IMR-90 (cell line): ENCODE measurements around the gene PLN. TPM values are rescaled to one million over a fixed set of nuclear protein-coding genes. Genes with fewer than 3 reads are reported as not detected.

Experiments used
- ATAC-seq: fragments of 200-7000 bp; cut with Tn5 transposase; 2 replicates; pipeline ENCODE4 v1.9.1; 2020; ENCODE audit warnings: low read depth, mild to moderate bottlenecking, moderate library complexity
- BruUV-seq: library from RNA; stranded (reverse); fragments of 400-500 nt; replicated peaks from 2 replicates; lab custom pipeline; 2021; lab: Mats Ljungman, UMichigan
- CTCF ChIA-PET: fragments of 300-600 bp; formaldehyde crosslinking; extraction: SDS; loops from one replicate; lab custom pipeline; 2021; ENCODE audit warnings: antibody characterized with exemption; lab: Yijun Ruan, JAX
- POLR2A ChIA-PET: fragments of 300-600 bp; sonication (Branson Sonifier 250); formaldehyde crosslinking; loops from one replicate; lab custom pipeline; 2022; ENCODE audit warnings: antibody characterized with exemption; ENCODE audit not compliant: unreplicated experiment; lab: Charles Lee
- DNase-seq: peaks from one replicate; pipeline ENCODE4 v3.0.0; 2013
- H2AFZ ChIP-seq: replicated peaks from 2 replicates; pipeline ENCODE3; 2013; ENCODE audit warnings: low read length, mild to moderate bottlenecking; ENCODE audit not compliant: poor library complexity
- H2AK5ac ChIP-seq: 2 replicates; pipeline ENCODE4 v1.6.1; 2013; ENCODE audit warnings: low read depth, low read length, inconsistent platforms
- H2AK9ac ChIP-seq: replicated peaks from 2 replicates; pipeline ENCODE3; 2013; ENCODE audit warnings: mild to moderate bottlenecking, low read depth, low read length, moderate library complexity; ENCODE audit not compliant: poor library complexity
- H2BK120ac ChIP-seq: 2 replicates; pipeline ENCODE4 v1.6.1; 2013; ENCODE audit warnings: low read depth, low read length, inconsistent platforms
- H2BK15ac ChIP-seq: 3 replicates; pipeline ENCODE4 v1.6.1; 2013; ENCODE audit warnings: low read depth, low read length, inconsistent platforms
- H2BK20ac ChIP-seq: 2 replicates; pipeline ENCODE4 v1.6.1; 2013; ENCODE audit warnings: low read depth, mild to moderate bottlenecking, inconsistent platforms, low read length, moderate library complexity
- H2BK5ac ChIP-seq: 2 replicates; pipeline ENCODE4 v1.6.1; 2013; ENCODE audit warnings: mild to moderate bottlenecking, low read depth, low read length, inconsistent platforms; ENCODE audit not compliant: poor library complexity, severe bottlenecking
- H3K14ac ChIP-seq: replicated peaks from 2 replicates; pipeline ENCODE4 v1.6.1; 2013; ENCODE audit warnings: low read depth, low read length, inconsistent platforms
- H3K18ac ChIP-seq: 2 replicates; pipeline ENCODE4 v1.6.1; 2013; ENCODE audit warnings: low read depth, low read length, control low read depth
- H3K23ac ChIP-seq: 2 replicates; pipeline ENCODE4 v1.6.1; 2013; ENCODE audit warnings: low read depth, low read length, inconsistent platforms
- H3K27ac ChIP-seq: 2 replicates; pipeline ENCODE4 v1.5.1; 2013; ENCODE audit warnings: mild to moderate bottlenecking, control low read depth, low read length; ENCODE audit not compliant: insufficient read depth
- H3K27me3 ChIP-seq: 2 replicates; pipeline ENCODE4 v1.6.1; 2013; ENCODE audit warnings: low read length; ENCODE audit not compliant: control insufficient read depth, insufficient read depth
- H3K36me3 ChIP-seq: 2 replicates; pipeline ENCODE4 v1.6.1; 2013; ENCODE audit warnings: low read length, mixed read lengths; ENCODE audit not compliant: control insufficient read depth, insufficient read depth
- H3K4ac ChIP-seq: 2 replicates; pipeline ENCODE4 v1.6.1; 2013; ENCODE audit warnings: low read depth, low read length, inconsistent platforms
- H3K4me1 ChIP-seq: 2 replicates; pipeline ENCODE4 v1.6.1; 2013; ENCODE audit warnings: low read length, mixed read lengths; ENCODE audit not compliant: control insufficient read depth, insufficient read depth
- H3K4me2 ChIP-seq: 2 replicates; pipeline ENCODE4 v1.6.1; 2013; ENCODE audit warnings: low read depth, mild to moderate bottlenecking, control low read depth, low read length, moderate library complexity
- H3K4me3 ChIP-seq: 2 replicates; pipeline ENCODE4 v1.5.1; 2013; ENCODE audit warnings: low read depth, mild to moderate bottlenecking, control low read depth, low read length, moderate library complexity; ENCODE audit not compliant: insufficient read depth
- H3K56ac ChIP-seq: 2 replicates; pipeline ENCODE4 v1.6.1; 2013; ENCODE audit warnings: low read length, inconsistent platforms; ENCODE audit not compliant: insufficient read depth; ENCODE audit errors: extremely low read depth
- H3K79me1 ChIP-seq, 2 experiments: 2 replicates each; pipeline ENCODE4 v1.6.1; 2013; ENCODE audit warnings: low read length in 2 of 2, inconsistent platforms in 1 of 2, low read depth in 1 of 2
- H3K9ac ChIP-seq: 2 replicates; pipeline ENCODE4 v1.6.1; 2013; ENCODE audit warnings: low read depth, low read length, control low read depth
- H3K9me1 ChIP-seq: 2 replicates; pipeline ENCODE4 v1.6.1; 2013; ENCODE audit warnings: low read length, inconsistent platforms; ENCODE audit not compliant: insufficient read depth
- H3K9me3 ChIP-seq: 2 replicates; pipeline ENCODE4 v1.6.1; 2013; ENCODE audit warnings: low read length; ENCODE audit not compliant: control insufficient read depth, insufficient read depth
- H4K20me1 ChIP-seq: 2 replicates; pipeline ENCODE4 v1.6.1; 2013; ENCODE audit warnings: low read length, inconsistent platforms; ENCODE audit not compliant: insufficient read depth
- H4K5ac ChIP-seq: 2 replicates; pipeline ENCODE4 v1.6.1; 2013; ENCODE audit warnings: mild to moderate bottlenecking, low read depth, low read length, control low read depth
- H4K8ac ChIP-seq, 2 experiments: 2 replicates each; pipeline ENCODE4 v1.6.1; 2013; ENCODE audit warnings: low read depth in 2 of 2, low read length in 2 of 2, control low read depth in 1 of 2, inconsistent platforms in 1 of 2
- H4K91ac ChIP-seq: 2 replicates; pipeline ENCODE4 v1.6.1; 2013; ENCODE audit warnings: low read depth, low read length, inconsistent platforms; ENCODE audit not compliant: insufficient read depth
- BHLHE40 ChIP-seq: fragments of 150-350 bp; IDR thresholded peaks from 2 replicates; pipeline ENCODE4 v1.6.1; 2016; ENCODE audit warnings: mild to moderate bottlenecking, low read depth, low read length
- CEBPB ChIP-seq: IDR thresholded peaks from 2 replicates; pipeline ENCODE4 v1.6.1; 2012; ENCODE audit warnings: low read depth, low read length, improper control_type of control experiment
- CHD1 ChIP-seq: IDR thresholded peaks from 2 replicates; pipeline ENCODE4 v1.6.1; 2012; ENCODE audit warnings: low read depth, low read length, improper control_type of control experiment
- CTCF ChIP-seq: conservative IDR thresholded peaks from 2 replicates; pipeline ENCODE4 v1.5.1; 2012; ENCODE audit warnings: mild to moderate bottlenecking, low read depth, low read length, improper control_type of control experiment
- FOS ChIP-seq: fragments of 150-350 bp; IDR thresholded peaks from 2 replicates; pipeline ENCODE4 v1.6.1; 2016; ENCODE audit warnings: low read depth, low read length
- MAZ ChIP-seq: IDR thresholded peaks from 2 replicates; pipeline ENCODE4 v1.6.1; 2012; ENCODE audit warnings: low read depth, mild to moderate bottlenecking, low read length, improper control_type of control experiment, moderate library complexity, borderline replicate concordance
- MXI1 ChIP-seq: IDR thresholded peaks from 2 replicates; pipeline ENCODE4 v1.6.1; 2012; ENCODE audit warnings: low read depth, mild to moderate bottlenecking, low read length, moderate library complexity, borderline replicate concordance
- NFE2L2 ChIP-seq: fragments of 150-350 bp; IDR thresholded peaks from 2 replicates; pipeline ENCODE4 v1.6.1; 2016; ENCODE audit warnings: low read depth, mild to moderate bottlenecking, low read length
- POLR2A ChIP-seq: IDR thresholded peaks from 2 replicates; pipeline ENCODE4 v1.6.1; 2012; ENCODE audit warnings: mild to moderate bottlenecking, low read depth, low read length
- RAD21 ChIP-seq: IDR thresholded peaks from 2 replicates; pipeline ENCODE4 v1.6.1; 2012; ENCODE audit warnings: low read length, improper control_type of control experiment
- RCOR1 ChIP-seq: IDR thresholded peaks from 2 replicates; pipeline ENCODE4 v1.6.1; 2012; ENCODE audit warnings: mild to moderate bottlenecking, low read length, improper control_type of control experiment; ENCODE audit not compliant: insufficient replicate concordance
- SMC3 ChIP-seq: fragments of 150-350 bp; IDR thresholded peaks from 2 replicates; pipeline ENCODE4 v1.6.1; 2016; ENCODE audit warnings: low read depth, mild to moderate bottlenecking, antibody characterized with exemption, low read length, moderate library complexity
- WGBS, 2 experiments: methylation state at CpG; one replicate each; pipeline versions ENCODE4 v1.1.5 to v1.1.7; 2013; ENCODE audit warnings: missing lambda C conversion rate in 2 of 2; ENCODE audit not compliant: insufficient read length in 1 of 2; ENCODE audit errors: extremely low coverage in 2 of 2; 5-methylcytosine and 5-hydroxymethylcytosine counted together
- dilution Hi-C: fragments of 300-500 bp; cut with HindIII; formaldehyde crosslinking; loops from one replicate; pipeline ENCODE4 v1.14.3; 2018; ENCODE audit warnings: low sequenced_read_pairs; ENCODE audit not compliant: unreplicated experiment
- in situ Hi-C: fragments of 300-500 bp; cut with MboI; formaldehyde crosslinking; loops from 3 replicates; pipeline ENCODE4 v1.14.3; 2019; ENCODE audit warnings: low sequenced_read_pairs, inconsistent platforms, mixed read lengths
- intact Hi-C: fragments of 100-400 bp; cut with micrococcal nuclease; formaldehyde crosslinking; loops from 2 replicates; pipeline ENCODE4 v1.10.0; 2022
- polyA plus RNA-seq, 3 experiments: library from polyadenylated mRNA; depleted of rRNA; stranded (reverse); fragments of >200 nt; gene quantifications; 2 replicates each; pipeline ENCODE4 v1.2.3, GENCODE V29; 2012; ENCODE audit warnings: low replicate concordance in 1 of 3
- total RNA-seq: library from RNA; depleted of rRNA; stranded (reverse); fragments of >200 nt; gene quantifications from 2 replicates; pipeline ENCODE4 v1.2.3, GENCODE V29; 2012
- TF ChIP-seq, protein P1 (sequence below): fragments of 150-350 bp; IDR thresholded peaks from 2 replicates; pipeline ENCODE4 v1.6.1; 2016; ENCODE audit warnings: low read depth, mild to moderate bottlenecking, low read length, moderate library complexity, borderline replicate concordance

Gene PLN
- total and polyA plus RNA-seq, 2 of the 4 experiments (the other 2 are of a cell fraction): under 0.01 TPM; not detected in 1

DNA sequence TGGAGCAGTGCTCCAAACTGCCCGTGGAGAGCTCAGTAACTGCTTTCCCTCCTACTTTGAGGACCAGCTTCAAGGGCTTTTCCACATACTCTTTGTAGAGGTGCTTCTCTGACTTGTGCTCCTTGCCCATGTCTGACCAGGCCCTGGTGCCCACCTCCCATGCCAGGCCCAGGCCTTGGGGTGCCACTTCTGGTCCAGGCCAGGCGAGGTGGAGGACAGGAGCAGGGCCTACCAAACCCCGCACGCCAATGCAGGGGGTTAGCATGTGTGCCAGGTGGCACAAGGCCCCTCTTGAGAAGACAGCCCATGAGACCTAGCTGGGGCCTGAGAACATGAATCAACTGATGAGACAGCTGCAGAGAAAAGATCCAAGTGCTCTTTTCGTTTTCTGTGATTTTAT, 47.0 kb upstream of the PLN start:
- Histone ChIP-seq H3K27me3 (no peaks in the 10 kb centered on the region), H4K91ac (no peak overlapping the region), H2BK15ac (no peak overlapping the region), H4K5ac (no peak overlapping the region), H2AFZ (no peak overlapping the region), H3K18ac (peak overlapping the region; percentile 12; the same call in 1 of the 2 replicates), H3K9ac (no peak overlapping the region), H2BK120ac (no peak overlapping the region), H3K79me1 (peaks cover 3 to 8% of the 10 kb centered on the region in 2 experiments; a peak in 2 of 4 replicates), H3K9me1 (no peaks in the 10 kb centered on the region; the same call in 1 of the 2 replicates), H4K8ac (no peak overlapping the region), H3K4me1 (peaks cover 3% of the 10 kb centered on the region), H3K9me3 (no peaks in the 10 kb centered on the region), H3K23ac (no peak overlapping the region), H3K4ac (no peak overlapping the region), H2BK5ac (no peak overlapping the region), H3K4me3 (no peak overlapping the region), H3K4me2 (no peak overlapping the region), H2AK5ac (no peak overlapping the region), H2BK20ac (no peak overlapping the region), H4K20me1 (no peaks in the 10 kb centered on the region), H3K14ac (no peak overlapping the region), H3K36me3 (peaks cover 6% of the 10 kb centered on the region; the same call in 1 of the 2 replicates), H2AK9ac (peak overlapping the region; percentile 35), H3K27ac (no peak overlapping the region), H3K56ac (no peak overlapping the region)
- ATAC-seq (no peak), DNase-seq (no peak)
- dilution Hi-C loops (no loop called here), intact Hi-C loops (no loop called here), in situ Hi-C loops (loop anchor here (5.0 kb wide), 1 partner anchor 214 kb away; no protein-coding TSS in a partner anchor)
- ChIA-PET CTCF (no interaction called here), POLR2A (no interaction called here)
- 100% methylated on average over 2 of the region's 5 CpGs; no CpG with 5 or more reads in 1 of the 2 experiments for WGBS, 2 experiments
- TF ChIP-seq SMC3 (no peak), FOS (no peak), CEBPB (no peak), MAZ (no peak), BHLHE40 (no peak), MXI1 (no peak), CHD1 (no peak), POLR2A (no peak), RAD21 (no peak), NFE2L2 (no peak), RCOR1 (no peak), CTCF (no peak)
- TF ChIP-seq, protein P1, sequence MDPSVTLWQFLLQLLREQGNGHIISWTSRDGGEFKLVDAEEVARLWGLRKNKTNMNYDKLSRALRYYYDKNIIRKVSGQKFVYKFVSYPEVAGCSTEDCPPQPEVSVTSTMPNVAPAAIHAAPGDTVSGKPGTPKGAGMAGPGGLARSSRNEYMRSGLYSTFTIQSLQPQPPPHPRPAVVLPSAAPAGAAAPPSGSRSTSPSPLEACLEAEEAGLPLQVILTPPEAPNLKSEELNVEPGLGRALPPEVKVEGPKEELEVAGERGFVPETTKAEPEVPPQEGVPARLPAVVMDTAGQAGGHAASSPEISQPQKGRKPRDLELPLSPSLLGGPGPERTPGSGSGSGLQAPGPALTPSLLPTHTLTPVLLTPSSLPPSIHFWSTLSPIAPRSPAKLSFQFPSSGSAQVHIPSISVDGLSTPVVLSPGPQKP: no peak
- BruUV-seq: no TSS peak
